CD4-positive, alpha-beta T cell treated with Interleukin-6 for 4 hours (primary cell): ENCODE results near the gene GCNT2.
A peak's percentile ranks its signal among the peaks of the same experiment; 100 is the strongest.
"Not testable (repeated sequence)": the region's sequence is repeated elsewhere in the genome, so short reads cannot be mapped to it uniquely, and the experiment has no call there.

Experiments
- DNase-seq: peaks from one replicate; pipeline ENCODE4 v3.0.0-alpha.2; 2020; ENCODE audit warnings: mixed read lengths

The GCNT2 gene

DNA sequence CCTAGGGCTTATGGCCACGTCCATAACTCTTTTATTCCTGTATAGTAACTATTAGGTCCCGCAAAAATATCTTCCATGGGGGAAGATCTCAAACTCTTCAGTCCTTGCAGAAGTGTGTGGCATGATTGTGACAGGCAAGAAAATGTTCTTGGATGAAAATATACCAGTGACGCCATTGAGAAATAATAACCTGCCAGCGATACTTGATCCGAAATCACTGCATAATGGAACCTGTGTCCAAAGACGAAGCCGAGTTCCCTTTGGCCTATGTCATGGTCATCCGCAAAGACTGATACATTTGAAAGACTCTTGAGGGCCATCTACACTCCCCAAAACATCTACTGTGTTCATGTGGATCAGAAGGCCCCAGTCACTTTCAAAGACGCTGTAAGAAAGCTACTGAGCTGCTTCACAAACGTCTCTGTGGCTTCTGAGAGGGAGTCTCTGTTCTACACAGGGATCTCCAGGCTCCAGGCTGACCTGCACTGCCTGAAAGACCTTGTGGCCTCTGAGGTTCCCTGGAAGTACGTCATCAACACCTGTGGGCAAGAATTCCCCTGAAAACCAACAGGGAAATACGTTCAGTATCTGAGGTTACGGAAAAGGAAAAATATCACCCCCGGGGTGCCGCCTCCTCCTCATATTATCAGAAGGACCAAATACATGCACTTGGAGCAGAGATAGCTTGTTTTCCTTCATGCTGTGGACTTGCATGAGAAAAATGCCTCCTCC lies 6.9 kb upstream of the GCNT2 start:
- DNase-seq, result no peak

DNA sequence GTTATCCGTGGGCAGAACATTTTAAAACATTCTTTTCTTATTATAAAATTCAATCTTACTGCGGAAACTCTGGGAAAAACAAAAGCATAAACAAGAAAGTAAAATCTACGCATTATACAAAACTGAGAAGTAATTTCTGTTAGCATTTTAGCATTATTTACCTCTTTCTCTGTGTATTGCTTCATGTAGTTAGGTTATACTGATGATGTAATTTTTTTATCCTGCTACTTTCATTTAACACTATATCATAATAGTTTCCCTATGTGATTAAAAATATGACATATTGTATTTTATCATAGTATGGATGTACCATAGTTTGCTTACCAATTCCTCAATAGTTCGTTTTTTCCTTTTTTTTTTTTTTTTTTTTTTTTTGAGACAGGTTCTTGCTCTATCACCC lies 4.2 kb upstream of the GCNT2 start:
- no peak for DNase-seq

- no peak for DNase-seq
Measured at GRCh38 chr6:10518557-10519407, 2.4 kb upstream of the GCNT2 start.

GRCh38 chr6:10519408-10519697 lies 1.8 kb upstream of the GCNT2 start:
- not testable (repeated sequence) for DNase-seq

DNA sequence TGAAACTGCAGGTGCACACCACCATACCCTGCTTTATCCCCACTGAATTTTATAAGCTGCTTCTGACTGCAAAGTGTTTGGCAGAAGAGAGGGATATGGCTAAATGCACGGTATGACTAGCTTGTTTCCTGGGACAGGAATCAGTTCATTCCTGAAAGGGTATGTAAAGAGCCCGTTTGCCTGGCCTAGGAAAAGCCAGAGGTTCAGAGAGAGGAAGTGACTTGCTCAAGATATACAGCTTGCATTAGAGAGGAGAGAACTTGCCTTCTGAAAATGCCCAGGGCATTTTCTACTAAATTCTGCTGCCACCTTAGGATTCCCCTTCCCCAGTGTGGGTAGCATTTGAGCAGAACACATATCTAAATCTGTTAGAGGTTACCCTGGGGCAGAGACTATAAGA lies 683 bp upstream of the GCNT2 start:
- no peak for DNase-seq

DNA sequence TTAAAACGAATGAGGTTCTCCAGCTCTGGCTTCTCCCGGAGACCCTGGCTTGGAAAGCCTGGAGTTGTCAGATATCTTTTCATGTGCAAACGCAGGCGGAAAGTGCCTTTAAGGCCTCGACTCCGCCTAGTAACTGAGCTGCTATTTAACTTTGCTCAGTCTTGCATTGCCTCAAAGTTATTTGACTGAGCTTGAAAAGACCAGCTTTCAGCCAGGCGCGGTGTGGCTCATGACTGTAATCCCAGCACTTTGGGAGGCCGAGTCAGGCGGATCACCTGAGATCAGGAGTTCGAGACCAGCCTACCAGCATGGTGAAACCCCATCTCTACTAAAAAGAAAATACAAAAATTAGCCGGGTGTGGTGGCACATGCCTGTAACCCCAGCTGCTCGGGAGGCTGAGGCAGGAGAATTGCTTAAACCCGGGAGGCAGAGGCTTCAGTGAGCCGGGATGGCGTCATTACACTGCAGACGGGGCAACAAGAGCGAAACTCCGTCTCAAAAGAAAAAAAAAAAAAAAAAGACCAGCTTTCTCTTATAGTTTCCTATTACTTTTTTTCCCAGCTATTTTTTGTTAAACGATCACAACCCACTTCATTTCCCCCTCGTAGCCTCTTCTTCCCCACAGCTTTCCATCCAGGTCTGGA lies 1.9 kb downstream of the GCNT2 start:
- DNase-seq, result no peak

DNA sequence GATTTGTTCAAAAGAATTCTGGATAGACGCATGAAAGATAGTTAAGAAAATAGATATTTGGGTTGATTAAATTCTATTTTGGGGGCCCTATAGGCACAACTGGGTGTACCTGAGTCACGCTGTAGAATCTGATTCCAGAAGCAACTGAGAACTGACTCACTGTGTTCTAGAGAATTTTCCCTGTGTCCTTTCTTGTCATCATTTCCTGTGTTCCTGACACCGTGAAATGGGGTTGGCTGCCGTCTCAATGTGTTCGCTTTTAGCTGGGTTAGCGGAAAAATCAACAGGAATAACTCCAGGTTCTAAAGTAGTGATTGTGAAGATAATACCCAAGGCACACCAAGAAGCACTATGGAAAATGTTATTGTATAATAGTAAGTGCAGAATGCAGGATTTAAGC lies 5.0 kb downstream of the GCNT2 start:
- no peak for DNase-seq

DNA sequence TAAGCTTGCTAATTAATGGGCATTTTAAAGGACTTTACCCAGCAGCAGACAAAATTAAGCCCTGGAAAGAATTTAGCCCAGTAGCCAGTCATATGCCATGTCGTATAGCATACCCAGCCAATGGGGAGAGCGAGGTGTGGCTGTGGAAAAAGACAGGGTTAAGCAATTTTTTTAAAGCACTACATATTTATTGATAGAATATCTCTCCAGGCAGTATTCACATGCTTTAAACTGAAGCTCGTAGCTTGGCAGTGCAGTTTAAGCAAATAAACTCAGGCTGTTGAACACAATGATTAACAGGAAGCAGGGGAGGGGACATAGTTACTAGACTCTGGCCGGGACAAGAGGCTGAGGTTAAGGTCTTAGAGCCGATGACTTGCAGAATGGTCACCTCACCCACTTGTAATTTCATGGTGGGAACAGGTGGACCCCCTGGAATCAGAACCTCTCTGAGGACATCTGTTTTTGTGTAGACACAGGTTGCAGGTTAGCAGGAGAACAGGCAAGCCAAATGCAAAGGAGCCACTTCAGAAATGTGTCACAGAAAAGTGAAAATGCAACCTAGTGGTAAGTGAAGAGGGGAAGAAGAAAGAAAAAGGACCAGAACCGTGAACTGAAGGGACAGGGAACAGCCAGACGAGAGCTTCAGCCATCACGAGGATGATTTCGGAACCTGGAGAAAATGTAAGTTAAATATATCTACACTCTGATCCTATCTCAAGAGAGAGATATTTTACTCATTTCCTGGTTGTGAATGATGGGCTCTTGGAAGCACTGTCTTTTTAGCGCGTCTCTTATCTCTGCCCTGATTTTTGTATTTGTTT lies 7.2 kb downstream of the GCNT2 start:
- peak; percentile 17 for DNase-seq

DNA sequence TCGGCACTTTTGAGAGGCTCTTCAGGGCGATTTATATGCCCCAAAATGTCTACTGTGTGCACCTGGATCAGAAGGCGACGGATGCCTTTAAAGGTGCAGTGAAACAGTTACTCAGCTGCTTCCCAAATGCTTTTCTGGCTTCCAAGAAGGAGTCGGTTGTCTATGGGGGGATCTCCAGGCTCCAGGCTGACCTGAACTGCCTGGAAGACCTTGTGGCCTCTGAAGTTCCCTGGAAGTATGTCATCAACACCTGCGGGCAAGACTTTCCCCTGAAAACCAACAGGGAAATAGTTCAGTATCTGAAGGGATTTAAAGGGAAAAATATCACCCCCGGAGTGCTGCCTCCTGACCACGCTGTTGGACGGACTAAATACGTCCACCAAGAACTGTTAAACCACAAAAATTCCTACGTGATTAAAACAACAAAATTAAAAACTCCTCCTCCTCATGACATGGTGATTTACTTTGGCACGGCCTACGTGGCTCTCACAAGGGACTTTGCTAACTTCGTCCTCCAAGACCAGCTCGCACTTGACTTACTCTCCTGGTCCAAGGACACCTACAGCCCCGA lies 8.2 kb downstream of the GCNT2 start:
- no peak for DNase-seq

DNA sequence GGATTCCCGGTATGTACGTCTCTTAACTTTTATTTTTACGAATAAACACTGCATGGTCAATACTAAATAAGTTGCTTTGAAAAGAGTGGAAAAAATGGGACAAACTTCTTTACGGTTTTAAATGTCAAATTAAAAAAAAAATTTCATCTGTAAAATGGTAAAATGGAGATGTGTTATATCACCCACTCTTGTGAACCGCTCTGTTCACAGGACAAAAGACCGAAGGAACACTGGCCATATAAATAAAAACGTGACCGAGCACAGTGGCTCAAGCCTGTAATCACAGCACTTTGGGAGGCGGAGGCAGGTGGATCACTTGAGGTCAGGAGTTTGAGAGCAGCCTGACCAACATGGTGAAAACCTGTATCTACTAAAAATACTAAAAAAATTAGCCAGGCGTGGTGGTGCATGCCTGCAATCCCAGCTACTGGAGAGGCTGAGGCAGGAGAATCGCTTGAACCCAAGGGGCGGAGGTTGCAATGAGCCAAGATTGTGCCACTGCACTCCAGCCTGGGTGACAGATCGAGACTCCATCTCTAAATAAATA lies 8.8 kb downstream of the GCNT2 start:
- DNase-seq, result not testable (repeated sequence)

DNA sequence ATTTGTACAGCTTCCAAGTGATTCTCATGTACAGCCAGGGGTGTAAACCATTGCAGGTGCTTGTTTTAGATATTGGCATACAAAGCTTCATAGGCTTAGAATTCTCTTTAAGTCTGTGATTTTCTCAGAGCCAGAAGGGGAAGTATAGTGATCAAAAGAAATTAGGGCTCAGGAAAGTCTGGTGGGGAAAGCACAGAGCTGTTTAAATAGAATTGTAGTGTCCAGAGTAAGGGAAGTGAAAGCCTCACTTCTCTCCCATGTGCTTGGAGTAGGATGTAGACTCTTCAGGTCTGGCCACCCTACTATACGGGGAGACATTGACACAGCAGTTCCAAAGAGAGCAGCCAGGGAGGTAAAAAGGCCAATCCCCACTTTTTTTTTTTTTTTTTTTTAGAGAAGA lies 10.4 kb downstream of the GCNT2 start:
- DNase-seq, result no peak

DNA sequence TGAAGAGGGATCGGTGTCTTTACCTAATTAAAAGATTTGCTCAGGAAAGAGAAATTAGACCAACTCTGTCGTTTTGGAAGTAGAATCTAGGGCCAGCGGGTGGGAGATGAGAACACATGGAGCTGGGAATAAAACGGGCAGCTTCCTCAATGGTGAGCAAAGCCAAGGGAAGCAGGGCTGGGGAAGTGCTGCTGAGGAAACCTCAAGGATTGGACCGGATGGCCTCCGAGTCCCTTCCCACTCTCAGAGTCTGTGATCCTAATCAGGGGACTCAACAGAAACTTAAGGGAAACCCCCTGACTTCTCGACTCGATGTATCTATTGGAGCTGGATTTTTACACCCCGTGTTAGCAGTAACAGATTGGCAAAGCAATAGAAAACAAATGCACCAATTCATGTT lies 10.8 kb downstream of the GCNT2 start:
- no peak for DNase-seq

DNA sequence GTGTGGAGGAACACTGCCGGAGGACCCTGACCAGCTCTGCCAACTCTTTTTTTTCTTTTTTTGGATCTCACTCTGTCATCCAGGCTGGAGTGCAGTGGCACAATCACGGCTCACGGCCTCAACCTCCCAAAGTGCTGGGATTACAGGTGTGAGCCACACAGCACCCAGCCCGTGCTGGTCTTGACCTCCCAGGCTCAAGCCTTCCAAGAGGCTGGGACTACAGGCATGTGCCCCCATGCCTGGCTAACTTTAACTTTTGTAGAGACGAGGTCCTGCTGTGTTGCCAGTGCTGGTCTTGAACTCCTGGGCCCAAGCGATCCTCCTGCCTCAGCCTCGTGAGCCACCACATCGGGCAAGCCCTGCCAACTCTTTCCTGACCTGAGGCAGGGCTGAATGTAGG lies 11.2 kb downstream of the GCNT2 start:
- no peak for DNase-seq

GRCh38 chr6:10534419-10534762 lies 13.2 kb downstream of the GCNT2 start:
- no peak for DNase-seq

GRCh38 chr6:10535193-10535592 lies 14.0 kb downstream of the GCNT2 start:
- DNase-seq, result no peak

DNA sequence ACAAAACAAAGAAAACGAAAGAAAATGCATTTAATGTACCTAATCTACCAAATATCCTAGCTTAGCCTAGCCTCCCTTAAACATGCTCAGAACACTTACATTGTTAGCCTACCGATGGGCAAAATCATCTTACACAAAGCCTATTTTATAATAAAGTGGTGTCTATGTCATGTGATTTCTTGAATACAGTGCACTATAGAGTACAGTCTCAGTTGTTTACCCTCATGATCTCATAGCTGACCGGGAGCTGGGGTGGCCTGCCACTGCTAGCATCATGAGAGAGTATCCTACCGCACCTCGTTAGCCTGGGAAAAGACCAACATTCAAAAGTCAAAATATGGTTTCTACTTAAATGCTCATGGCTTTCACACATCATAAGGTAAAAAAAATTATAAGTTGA lies 16.6 kb downstream of the GCNT2 start:
- no peak for DNase-seq

DNA sequence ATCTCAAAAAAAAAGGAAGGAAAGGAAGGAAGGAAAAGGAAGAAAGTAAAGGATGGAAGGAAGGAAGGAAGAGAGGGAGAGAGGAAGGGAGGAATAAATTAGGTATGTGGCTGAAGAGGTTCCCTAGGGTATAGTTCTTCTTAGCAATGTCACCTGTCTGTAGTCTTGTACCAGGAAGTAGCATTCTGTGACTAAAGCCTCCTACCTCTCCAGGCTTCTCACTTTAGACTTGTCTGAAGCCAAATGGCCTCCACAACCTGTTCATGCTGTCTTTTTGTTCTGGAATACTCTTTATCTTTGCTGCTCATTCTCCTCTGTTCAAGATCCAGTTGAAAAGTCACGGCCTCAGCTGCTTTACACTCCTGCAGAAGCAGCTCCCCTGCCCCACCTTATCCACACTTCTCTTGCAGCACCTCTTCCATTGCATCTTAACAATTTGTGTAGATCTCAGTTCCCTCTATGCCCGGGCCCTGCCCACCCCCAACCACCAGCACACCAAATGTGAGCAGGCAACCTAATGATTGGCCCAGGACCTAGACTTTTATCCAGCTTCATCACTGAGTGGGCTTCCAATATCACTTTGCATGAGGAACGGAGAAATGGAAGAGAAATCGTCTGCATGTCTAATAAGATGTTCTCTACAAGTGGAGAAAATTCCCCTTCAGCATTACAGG lies 19.1 kb downstream of the GCNT2 start:
- DNase-seq, result no peak

DNA sequence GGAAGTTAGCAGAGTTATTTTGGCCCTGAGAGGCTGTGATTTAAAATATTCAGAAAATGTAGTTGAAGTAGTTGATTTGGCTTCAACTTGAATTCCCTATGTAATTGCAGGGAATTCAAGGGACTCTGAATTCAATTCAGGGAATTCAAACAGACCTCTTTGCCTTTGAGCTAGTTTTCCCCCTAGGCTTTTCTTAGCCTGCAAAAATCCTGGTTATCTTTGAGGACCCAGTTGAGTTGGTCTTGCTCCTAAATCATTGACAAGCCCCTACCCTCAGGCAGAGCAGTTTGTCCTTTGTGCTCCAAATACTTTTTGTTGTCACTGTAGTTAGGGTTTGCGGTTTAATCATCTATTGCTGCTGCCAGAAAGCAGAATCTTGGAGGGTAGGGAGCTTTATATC lies 20.4 kb downstream of the GCNT2 start:
- DNase-seq, result no peak

DNA sequence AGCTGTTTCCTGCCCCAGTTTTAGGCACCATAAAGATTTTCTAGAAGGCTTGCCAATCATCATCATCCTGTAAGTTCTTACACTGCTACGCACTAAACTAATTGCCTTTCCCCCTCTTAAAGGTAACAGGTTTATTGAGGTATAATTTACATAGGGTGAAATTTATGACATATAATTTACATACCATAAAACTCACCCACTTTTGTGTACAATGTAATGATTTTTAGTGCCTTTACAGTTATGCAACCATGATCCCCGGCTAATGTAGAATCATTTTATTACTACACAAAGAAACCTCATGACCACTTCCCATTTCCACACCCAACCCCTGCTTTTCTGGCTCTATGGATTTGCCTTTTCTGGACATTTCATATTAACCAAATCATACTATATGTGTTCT lies 21.1 kb downstream of the GCNT2 start:
- DNase-seq, result no peak

- no peak for DNase-seq
Measured at GRCh38 chr6:10543488-10543887, 22.3 kb downstream of the GCNT2 start.

DNA sequence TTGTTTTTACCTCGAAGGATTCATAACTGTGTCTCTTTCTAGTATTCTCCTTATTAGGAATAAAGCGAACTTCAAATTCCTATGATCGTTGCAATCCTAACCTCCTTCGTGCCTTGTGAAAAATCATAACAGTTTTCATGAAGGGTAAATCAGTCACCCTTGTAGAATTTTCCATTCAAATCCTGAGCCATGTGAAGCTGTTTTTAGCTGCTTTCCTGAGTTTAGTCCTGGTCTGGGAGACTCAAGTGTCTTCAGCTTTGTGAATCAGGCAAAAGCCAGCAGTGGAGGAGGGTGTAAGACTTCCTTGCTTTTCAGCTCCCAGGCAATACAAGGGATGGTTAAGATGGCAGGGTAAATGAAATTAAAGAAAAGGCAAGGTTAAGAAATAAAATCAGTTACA lies 24.3 kb downstream of the GCNT2 start:
- no peak for DNase-seq

DNA sequence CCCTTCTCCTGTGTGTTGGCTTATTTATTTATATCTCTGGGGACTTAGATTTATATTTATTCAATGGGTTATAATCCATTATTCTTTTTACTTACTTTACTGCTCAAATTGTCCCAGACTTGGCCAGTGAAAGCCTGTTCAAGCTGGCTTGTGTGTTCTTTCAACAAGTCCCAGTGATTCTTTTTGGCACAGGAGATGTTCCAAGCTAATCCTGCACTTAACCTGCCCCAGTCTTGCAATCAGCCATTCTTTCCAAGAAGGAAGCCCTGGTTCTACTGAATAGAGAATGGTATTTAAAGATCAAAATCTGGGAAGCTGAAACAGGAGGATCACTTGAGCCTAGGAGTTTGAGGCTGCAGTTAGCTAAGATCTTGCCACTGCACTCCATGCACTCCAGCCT lies 26.7 kb downstream of the GCNT2 start:
- no peak for DNase-seq
